Fibroblast of villous mesenchyme (primary cell): ENCODE results near the gene INHBC. TPM values are rescaled to one million over a fixed set of nuclear protein-coding genes. Genes with fewer than 3 reads are reported as not detected.

Experiments used
- DNase-seq: peaks from one replicate; pipeline ENCODE4 v3.0.0-alpha.2; 2010; ENCODE audit warnings: low read depth
- H3K4me3 ChIP-seq: 2 replicates; pipeline ENCODE4 v1.5.1; 2011; ENCODE audit warnings: low read depth, mild to moderate bottlenecking, low read length
- CTCF ChIP-seq: IDR thresholded peaks from 2 replicates; pipeline ENCODE4 v1.5.1; 2012; ENCODE audit warnings: low read depth, mild to moderate bottlenecking, low read length; ENCODE audit not compliant: insufficient read depth
- total RNA-seq: library from RNA; depleted of rRNA; stranded (reverse); fragments of >200 nt; gene quantifications from 2 replicates; pipeline ENCODE4 v1.2.3, GENCODE V29; 2012

INHBC gene
- total RNA-seq, 1 donor, result not detected

- H3K4me3 ChIP-seq, result no peak overlapping the region
- no peak for DNase-seq
- TF ChIP-seq CTCF, result no peak
Measured at GRCh38 chr12:57485695-57486094, 51.1 kb downstream of the INHBC start.

GRCh38 chr12:57487055-57487596 is 52.5 kb downstream of the INHBC start:
- TF ChIP-seq CTCF, result no peak
- peak overlapping the region; percentile 96 for H3K4me3 ChIP-seq
- no peak for DNase-seq

- DNase-seq, result peak; percentile 97
- TF ChIP-seq CTCF, result no peak
- H3K4me3 ChIP-seq, result peak within 1 kb of the TSS; percentile 96
Measured at GRCh38 chr12:57487597-57488401, 53.2 kb downstream of the INHBC start, which contains the start of gene MARS1. TSS of gene MARS1 (plus strand) at chr12:57488068. CDS start at chr12:57488091, 23 bp downstream.

GRCh38 chr12:57488402-57489156 is 54.0 kb downstream of the INHBC start:
- no peak for TF ChIP-seq CTCF
- peak overlapping the region; percentile 96 for H3K4me3 ChIP-seq
- peak; percentile 30 for DNase-seq

GRCh38 chr12:57489157-57489641 is 54.6 kb downstream of the INHBC start:
- DNase-seq, result no peak
- no peak for TF ChIP-seq CTCF
- H3K4me3 ChIP-seq, result peak overlapping the region; percentile 96

GRCh38 chr12:57490126-57490525 is 55.5 kb downstream of the INHBC start:
- no peak for TF ChIP-seq CTCF
- H3K4me3 ChIP-seq, result no peak overlapping the region
- DNase-seq, result no peak
